ENCODE measurements around the gene SERPINA3.

The SERPINA3 gene

GRCh38 chr14:94659901-94660300 is 47.7 kb downstream of the SERPINA3 start:
- DNase-seq = no peak

GRCh38 chr14:94660306-94660946 is 48.2 kb downstream of the SERPINA3 start:
- DNase-seq = no peak

GRCh38 chr14:94663538-94663937 is 51.3 kb downstream of the SERPINA3 start:
- no peak for DNase-seq

- no peak for DNase-seq
Observed at GRCh38 chr14:94663965-94664704, 51.9 kb downstream of the SERPINA3 start.

- DNase-seq = no peak
Observed at GRCh38 chr14:94665121-94665520, 52.9 kb downstream of the SERPINA3 start.

GRCh38 chr14:94665544-94665943 is 53.4 kb downstream of the SERPINA3 start:
- DNase-seq = no peak

GRCh38 chr14:94670692-94671285 is 58.6 kb downstream of the SERPINA3 start:
- DNase-seq = no peak

GRCh38 chr14:94671870-94672444 is 59.8 kb downstream of the SERPINA3 start:
- DNase-seq = no peak

- no peak for DNase-seq
Observed at GRCh38 chr14:94673071-94673470, 60.9 kb downstream of the SERPINA3 start.

Data from CD4-positive, alpha-beta T cell treated with Interleukin-21 for 1 hour (primary cell).